ENCODE data around the gene KRTAP5-5.
"Not testable (repeated sequence)": the region's sequence is repeated elsewhere in the genome, so short reads cannot be mapped to it uniquely, and the experiment has no call there.

KRTAP5-5 gene

GRCh38 chr11:1656670-1657069, 27.1 kb downstream of the KRTAP5-5 start:
- no peak for FAIRE-seq

DNA sequence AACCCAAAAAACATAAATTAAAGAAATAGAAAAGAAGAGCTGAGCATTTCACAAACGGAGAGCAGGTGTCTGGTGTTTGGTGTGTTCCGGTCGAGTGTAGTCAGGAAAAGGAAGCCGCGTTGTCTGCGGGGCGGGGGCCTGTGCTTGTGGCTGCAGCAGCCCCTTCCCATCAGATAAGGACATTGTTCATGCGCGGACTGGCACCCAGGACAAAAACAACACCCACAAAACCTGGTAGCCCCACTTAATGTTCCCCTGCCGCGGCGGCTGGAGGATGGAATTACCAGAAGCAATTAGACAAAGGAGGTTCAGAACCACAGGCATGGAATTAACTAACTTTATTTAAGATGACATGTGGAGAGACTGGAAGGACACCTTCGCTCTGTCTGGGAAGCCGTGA, 29.9 kb downstream of the KRTAP5-5 start:
- FAIRE-seq = no peak

DNA sequence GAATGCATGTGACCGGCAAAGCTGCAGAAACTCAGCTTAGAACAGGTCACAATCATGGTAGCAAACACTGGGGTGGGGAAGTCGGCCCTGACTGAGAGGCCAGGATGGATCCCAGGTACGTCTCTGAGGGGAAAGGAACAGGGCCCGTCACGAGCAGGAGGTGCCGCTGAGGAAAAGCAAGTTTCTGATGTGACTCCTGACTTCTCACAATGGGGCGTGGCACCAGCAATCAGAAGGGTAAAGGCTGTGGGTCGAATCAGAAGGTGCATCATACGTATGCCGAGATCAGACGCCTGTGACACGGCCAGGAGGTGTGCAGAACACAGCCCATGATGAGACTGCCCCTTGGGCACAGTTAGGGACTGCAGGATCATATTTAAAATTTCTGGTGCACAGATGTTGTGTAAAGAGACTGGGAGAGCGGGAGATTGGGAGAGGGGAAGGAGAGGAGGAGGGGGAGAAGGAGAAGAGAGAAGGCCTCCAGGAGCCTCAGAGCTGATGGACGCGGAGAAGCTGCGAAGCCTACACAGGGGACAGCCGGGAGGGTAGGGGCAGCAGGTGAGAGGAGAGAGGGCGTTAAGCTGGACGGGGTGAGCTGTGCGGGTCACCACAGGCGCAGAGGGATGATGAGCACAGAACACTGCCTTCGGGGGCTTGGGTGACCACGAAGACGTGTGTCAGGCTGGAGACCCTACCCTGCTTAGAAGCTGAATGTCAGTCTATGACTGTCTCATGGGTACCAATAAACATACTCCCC, 30.7 kb downstream of the KRTAP5-5 start:
- no peak for FAIRE-seq

- FAIRE-seq = not testable (repeated sequence)
Measured at GRCh38 chr11:1661454-1662269, 32.1 kb downstream of the KRTAP5-5 start.

DNA sequence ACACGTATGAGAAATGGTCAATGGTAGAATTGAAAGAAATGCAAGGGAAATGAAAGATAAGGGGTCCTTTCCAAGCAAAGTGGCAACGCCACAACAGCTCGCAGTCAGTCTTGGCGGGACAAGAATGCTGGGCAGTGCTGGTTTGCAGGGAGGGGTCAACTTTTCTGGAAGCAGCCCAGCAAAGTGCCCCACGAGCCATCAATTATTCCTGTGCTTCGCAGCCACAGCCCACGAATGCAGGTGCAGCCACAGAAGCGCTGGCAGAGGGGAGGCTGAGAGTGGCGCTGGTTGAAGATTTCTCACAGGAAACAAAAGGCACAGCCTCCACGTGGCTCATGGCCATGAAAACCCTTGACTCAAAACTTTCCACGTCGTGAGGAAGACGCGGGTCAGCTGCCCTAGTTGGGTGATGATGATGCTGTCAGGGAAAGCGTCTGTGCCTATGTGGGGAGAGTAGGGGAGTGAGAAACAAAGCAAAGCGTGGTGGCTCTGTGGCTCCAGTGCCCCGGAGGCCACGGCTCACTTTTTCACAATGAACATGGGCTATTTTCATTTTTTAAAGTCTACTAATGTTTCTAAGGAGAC, 33.2 kb downstream of the KRTAP5-5 start:
- not testable (repeated sequence) for FAIRE-seq

- no peak for FAIRE-seq
Measured at GRCh38 chr11:1665313-1665712, 35.7 kb downstream of the KRTAP5-5 start.

- no peak for FAIRE-seq
Measured at GRCh38 chr11:1667121-1667850, 37.7 kb downstream of the KRTAP5-5 start.

GRCh38 chr11:1667906-1668305, 38.3 kb downstream of the KRTAP5-5 start:
- FAIRE-seq = no peak

DNA sequence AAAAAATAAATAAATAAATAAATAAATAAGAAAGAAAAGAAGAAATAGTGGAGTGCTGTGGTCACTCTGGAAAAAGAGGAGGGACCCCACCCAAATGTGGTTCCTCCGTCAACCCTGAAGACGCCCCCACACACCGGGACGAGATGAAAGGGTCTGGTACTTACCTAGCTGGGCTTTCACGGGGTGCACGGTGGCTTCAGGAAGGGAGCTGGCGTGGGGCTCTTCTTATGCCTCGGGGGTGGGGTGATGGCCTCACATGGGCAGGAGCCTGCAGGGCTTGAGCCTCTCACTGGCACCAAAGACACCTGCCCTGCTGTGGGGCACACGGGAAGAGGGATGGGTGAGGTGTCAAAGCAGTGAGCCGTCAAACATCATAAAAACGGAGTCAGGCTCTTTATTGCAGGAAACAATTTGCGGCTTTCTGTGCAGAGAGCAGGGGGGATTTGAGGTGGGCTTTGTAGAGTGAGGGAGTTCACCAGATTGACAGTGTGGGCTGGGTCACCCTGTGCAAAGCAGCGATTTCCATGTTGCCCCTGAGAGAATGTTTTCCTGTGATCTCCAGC, 39.4 kb downstream of the KRTAP5-5 start:
- FAIRE-seq = no peak

DNA sequence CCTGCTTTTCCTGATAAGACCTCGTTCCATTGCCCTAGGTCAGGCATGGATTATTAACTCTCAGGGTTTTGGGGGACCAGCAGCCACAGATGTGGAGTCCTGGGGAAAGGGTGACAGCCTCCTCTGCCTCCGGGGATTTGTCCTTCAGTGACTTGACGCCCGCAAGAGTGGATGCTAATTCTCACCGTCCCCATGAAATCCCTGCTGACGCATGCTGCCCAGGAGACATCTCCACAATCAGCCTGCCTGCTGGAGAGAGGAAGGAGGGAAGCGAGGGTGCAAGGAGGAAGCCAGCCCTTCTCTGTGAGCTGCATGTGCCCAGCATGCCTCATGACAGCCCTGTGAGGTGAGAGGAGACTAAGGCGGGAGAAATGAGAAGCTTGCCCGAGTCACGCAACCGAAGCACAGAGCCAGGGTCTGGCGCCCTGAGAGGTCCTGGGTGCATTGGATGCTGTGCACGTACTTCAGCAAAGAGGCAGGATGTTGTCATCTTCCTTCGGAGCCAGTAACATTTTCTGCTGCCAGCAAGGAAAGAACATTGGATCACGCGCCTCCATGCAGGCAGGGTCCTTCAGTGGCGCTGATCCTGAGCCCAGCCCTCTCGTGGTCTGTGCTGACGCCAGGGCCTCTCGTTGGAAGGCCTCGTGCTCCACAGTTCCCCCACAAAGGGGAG, 40.1 kb downstream of the KRTAP5-5 start:
- FAIRE-seq = no peak

DNA sequence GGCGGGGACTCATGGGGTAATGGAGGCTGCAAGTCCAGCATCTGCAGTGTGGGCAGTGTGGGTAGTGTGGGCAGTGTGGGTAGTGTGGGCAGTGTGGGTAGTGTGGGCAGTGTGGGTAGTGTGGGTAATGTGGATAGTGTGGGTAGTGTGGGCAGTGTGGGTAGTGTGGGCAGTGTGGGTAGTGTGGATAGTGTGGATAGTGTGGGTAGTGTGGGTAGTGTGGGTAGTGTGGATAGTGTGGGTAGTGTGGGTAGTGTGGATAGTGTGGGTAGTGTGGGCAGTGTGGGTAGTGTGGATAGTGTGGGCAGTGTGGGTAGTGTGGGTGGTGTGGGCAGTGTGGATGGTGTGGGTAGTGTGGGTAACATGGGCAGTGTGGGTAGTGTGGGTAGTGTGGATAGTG, 40.9 kb downstream of the KRTAP5-5 start:
- FAIRE-seq = peak; percentile 99

DNA sequence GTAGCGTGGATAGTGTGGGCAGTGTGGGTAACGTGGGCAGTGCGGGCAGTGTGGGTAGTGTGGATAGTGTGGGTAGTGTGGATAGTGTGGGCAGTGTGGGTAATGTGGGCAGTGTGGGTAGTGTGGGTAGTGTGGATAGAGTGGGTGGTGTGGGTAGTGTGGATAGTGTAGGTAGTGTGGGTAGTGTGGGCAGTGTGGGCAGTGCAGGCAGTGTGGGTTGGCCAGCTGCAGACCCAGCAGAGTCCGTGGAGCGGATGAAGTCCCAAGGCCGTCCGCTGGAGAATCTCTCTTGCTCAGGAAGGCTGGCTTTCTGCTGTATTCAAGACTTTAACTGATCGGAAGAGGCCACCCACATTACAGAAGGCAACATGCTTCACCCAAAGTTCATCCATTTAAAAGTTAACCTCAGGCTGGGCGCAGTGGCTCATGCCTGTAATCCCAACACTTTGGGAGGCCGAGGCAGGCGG, 41.4 kb downstream of the KRTAP5-5 start:
- no peak for FAIRE-seq

GRCh38 chr11:1671658-1672057, 42.1 kb downstream of the KRTAP5-5 start:
- no peak for FAIRE-seq

GRCh38 chr11:1672613-1673350, 43.2 kb downstream of the KRTAP5-5 start:
- FAIRE-seq = no peak

DNA sequence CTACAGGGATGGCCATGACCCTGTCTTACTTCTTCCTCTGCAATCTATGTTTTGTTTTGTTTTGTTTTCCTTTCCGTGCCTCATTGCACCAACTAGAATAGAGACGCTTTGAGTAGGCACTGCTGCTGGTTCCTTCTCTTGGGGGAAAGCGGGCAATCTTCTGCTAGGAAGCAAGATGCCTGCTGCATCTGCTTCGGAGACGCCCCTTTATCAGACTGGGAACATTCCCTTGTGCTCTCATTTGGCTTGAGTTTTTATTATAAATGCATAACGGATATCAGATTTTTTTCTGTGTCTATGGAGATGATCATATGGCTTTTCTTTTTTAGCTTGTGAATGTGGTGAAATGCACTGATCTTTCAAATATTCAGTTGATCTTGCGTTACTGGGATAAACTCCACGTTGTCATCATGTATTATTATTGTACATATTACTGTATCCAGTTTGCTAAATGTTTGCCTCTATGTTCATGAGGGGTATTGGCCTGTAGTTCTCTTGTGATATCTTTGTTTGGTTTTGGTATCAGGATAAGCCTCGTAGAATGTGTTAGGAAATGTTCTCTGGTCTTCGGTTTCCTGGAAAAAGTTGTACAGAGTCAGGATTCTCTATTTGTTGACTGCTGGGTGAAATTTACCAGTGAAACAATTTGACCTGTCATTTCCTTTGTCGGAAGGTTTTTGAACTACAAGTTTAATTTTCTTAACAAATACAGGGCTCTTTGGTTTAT, 44.0 kb downstream of the KRTAP5-5 start:
- FAIRE-seq = no peak

DNA sequence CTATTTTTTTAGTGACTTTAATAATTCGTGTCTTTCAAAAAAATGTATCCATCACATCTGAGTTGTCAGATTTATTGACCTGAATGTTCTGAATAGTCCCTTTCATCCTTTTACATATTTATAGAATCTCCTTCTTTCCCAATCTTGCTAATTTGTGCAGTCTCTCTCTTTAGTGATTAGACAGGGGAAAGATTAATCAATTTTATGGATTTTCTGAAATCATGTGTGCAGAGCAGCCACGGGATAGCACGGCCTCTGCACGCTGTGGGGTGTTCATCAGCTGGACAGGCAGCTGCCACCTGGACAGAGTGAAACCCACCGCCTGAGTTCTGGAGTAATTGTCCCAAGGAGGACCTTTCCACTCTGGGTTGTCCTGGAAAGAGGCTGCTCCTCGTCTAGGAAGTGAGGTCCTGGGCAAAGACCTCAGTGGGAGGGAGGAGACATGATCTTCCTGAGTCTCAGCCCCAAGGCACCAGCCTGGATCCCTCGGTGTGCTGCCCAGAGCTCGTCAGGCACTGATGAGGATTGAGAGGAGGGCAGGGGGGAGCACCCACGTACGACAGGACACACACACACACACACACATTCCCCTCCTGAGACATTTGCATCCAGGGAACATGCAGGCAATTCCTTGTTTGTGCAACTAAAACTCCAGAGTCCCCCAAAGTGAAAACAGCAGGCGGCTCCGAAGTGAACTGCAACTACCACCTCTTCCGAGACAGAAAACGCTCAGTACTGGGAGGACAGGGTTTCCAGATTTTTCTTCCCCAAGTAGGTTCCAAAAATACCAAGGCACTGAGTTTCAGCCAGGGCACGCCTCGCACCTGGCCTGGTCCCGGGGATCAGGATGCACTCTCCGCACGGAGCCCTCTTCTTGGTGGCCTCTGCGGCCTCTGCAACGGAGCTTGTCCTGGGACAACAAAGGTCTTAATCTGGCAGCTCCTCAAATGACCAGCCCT, 44.9 kb downstream of the KRTAP5-5 start:
- FAIRE-seq = no peak

DNA sequence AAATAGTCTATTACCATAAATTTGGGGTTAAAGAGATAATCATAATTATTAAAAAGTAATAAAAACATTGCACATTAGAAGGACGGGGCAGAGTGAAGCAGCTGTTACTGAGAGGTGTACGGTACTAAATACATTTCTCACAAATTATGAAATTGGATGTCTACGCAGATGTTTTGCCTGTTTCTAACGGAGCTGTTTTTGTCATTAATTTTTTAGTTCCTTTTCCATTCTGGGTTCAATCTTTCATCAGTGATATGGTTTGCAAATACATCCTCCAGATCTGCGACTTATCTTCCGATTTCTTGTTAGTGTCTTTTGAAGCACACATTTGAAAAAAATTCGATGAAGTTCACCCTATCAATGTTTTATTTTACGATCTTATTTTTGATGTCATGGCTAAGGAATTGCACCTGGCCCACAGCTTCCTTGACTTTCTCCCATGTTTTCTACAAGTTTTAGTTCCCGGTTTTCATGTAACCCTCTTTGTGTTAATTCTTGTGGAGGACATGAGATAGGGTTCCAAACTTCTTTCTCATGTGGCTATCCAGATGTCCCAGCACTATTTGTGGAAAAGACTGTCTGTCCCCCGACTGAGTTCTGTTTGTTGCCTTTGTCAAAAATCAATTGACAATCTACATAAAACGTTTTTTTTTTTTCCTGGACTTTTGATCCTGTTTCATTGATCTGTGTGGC, 46.1 kb downstream of the KRTAP5-5 start:
- FAIRE-seq = no peak

DNA sequence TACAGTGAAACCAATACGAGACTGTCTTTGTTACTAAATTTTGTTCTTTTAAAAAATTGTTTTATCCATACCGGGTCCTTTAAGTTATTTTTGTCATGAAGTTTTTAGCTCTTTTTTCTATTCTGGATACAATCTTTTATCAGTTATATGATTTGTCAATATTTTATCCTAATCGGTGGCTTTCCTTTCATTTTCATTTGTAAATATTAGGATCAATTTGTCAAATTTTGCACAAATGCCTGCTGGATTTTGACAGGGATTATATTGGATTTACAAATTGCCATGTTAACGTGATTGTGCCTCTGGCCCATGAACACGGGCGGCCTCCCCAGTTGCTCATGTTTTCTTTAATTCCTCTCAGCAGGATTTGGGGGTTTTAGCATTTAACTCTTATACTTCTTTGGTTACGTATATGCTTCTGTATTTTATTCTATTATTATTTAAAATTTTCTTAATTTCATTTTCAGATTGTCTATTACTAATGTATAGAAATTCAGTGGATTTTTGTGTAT, 46.7 kb downstream of the KRTAP5-5 start:
- FAIRE-seq = no peak

Data from colon (tissue), 2 donors.